ENCODE measurements around the gene TMEM14B.
A peak's percentile ranks its signal among the peaks of the same experiment; 100 is the strongest.
"Not testable (repeated sequence)": the region's sequence is repeated elsewhere in the genome, so short reads cannot be mapped to it uniquely, and the experiment has no call there.

The TMEM14B gene

DNA sequence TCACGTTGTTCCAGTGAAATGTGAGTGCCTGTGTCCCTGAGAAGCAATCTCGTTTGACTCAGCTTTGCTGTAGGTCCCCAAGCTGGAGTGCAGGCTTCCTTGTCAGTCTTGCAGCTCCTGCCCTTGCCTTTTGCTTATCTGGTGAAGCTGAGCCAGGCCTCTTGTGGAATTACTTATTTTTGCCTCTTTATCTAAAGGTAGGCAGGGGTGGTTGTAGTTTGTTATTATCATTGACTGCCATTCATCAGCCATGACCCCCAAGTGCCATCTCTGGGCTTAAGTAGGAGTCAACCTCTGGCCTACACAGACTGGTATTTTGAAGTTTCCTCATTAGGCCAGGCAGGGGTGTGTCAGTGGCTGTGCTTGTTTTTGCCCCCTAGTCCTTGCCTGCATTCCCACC is 2.1 kb downstream of the TMEM14B start:
- no peak for DNase-seq

GRCh38 chr6:10750568-10750967 is 3.0 kb downstream of the TMEM14B start:
- DNase-seq: not testable (repeated sequence)

DNA sequence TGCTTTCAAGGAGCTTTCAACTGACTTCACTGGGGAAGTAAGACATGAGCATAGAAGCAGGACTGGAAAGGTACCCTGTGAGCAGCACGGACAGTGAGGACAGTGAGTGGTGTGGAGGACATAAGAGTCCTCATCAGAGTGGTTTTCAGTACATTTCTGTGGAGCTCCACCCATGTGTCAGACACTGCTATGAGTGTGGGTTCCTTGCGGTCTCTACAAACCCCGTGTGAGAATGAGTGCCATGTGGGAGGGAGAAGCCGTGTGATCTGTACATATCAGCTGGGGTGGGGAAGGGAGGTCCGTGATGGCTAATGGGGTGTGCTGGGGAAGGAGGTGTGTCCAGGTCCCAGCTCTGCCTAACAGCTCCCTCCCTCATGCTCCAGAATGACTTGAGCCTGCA is 4.2 kb downstream of the TMEM14B start:
- DNase-seq: not testable (repeated sequence)

GRCh38 chr6:10756085-10756484 is 8.5 kb downstream of the TMEM14B start:
- DNase-seq: no peak

GRCh38 chr6:10759312-10759839 is 11.8 kb downstream of the TMEM14B start:
- peak; percentile 65 for DNase-seq

DNA sequence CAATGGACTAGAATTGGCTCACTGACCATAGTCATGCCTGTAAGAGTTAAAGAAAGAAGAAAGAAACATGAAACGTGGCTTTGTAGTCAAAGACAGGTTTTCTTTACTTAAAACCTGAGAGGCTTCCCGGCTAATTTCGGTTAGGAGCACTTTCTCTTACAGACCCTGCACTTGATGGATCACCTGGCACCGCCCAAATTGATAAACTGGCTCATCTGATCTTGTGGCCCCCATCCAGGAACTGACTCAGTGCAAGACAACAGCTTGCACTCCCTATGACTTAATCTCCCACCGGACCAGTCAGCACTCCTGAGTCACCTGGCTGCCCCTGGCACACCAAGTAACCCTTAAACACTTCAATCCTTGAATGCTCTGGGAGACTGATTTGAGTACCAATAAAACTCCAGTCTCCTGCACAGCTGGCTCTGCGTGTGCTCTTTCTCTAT is 12.3 kb downstream of the TMEM14B start:
- no peak for DNase-seq

DNA sequence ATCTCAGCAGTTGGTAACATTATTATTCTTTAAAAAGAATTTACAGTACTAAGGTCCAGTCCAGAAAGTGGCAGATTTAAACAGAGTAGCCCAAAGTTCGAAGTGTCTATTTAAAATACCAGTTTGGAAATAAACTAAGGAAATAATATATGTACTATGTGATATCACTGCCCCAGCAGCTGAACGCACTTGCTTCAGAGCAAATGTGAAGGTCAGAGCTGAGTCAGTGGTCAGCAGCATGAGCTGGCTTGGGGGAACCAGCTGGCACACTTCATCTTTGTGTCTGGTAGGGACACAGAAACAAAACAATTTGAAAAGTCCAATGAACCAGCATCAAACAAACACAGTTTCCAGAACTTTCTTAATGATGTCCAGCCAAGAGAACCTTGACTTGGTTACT is 15.4 kb downstream of the TMEM14B start:
- DNase-seq: no peak

- DNase-seq: no peak
Observed at GRCh38 chr6:10769419-10769818, 21.8 kb downstream of the TMEM14B start.

DNA sequence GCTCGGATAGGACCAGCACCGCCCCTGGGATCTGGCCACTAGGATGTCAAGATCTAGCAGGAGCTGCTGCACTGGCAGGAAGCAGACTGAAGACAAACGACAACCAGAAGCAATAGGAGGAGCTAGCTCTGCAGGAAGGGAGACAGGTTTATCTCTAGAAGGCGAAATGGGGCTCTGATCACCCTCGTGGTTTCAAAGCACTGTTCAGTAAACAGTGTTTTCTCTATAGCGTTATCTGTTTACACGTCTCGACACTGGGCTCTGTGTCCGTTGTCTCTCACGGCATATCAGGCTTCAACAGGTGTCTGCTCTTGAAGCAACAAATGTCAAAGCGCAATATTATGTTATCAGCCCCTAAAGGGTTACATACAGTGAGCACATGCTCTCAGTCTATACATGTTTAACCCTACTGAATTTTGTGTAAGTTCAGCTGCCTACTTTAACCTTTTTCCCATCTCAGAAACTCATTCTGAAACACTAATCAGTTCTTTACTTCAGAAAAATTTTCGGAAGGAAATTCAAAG is 23.8 kb downstream of the TMEM14B start:
- no peak for DNase-seq

GRCh38 chr6:10778230-10778629 is 30.6 kb downstream of the TMEM14B start:
- no peak for DNase-seq

DNA sequence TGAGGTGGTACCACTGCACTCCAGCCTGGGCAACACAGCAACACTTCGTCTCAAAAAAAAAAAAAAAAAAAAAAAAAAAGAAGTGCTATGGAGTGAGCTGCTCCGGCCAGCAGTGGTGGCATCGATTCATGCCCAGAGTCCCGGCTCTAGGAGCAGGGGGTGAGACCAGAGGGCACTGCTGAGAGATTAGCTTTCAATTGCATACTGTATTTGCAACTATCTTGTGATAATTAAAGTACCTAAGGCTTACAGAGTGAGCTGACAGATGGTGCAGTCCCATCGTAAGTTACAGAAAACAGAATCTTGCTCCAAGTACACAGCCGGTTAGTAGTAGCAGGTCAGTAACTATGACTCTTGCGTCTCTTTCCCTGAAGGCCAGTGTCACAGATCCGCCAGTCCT is 31.5 kb downstream of the TMEM14B start:
- DNase-seq: no peak

DNA sequence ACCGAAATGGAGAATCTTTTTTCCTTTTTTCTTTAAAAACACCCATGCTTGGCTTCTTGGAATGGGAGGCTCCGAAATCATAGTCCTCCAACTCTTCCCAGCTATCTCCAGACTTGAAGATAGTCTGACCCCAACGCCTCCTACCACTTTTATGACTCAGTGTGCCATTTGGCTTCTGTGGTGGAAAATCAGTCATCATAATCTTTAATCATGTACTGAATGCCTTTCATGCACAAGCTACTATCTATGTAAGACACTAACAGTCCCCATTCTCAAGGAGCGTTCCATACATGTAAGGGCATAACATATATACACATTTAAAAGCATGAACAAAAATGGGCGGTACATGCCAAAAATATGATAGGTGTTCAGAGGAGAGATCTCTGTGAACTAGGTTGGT is 44.1 kb downstream of the TMEM14B start:
- DNase-seq: no peak

DNA sequence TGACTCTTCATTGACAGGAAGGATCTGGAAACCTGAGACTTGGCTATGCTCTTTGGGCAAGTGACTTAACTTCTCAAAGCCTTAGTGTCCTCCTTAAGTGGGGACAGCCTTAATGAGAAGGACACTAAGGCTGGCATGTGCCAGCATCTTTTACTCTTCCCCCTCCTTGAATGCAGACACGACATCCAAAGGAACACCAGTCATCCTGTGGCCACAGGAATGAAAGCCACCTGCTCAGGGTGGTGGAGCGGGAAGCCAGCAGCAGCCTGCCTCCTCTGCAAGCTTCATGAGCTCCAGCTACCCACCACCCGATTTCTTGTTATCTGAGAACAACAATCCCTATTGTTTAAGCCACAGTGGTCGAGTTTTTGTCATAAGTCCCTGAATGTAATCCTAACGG is 44.5 kb downstream of the TMEM14B start:
- DNase-seq: no peak

DNA sequence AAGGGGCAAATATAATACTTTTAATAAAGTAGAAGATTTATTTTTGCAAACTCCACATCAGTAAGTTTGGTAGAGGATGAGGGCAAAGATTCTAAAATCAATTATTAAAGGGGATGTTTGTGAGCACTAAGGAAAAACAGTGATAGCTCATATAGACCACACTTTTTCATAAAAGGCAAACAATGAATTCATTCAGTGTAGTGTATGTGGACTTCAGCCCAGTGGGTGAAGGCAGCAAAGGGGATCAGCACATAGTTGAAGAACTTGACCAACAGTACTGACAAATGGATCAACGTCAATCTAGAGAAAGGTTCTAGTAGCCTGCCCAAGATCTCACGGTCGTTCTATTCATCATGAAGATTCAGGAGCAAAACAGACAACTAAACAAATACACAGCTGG is 45.4 kb downstream of the TMEM14B start:
- DNase-seq: no peak

DNA sequence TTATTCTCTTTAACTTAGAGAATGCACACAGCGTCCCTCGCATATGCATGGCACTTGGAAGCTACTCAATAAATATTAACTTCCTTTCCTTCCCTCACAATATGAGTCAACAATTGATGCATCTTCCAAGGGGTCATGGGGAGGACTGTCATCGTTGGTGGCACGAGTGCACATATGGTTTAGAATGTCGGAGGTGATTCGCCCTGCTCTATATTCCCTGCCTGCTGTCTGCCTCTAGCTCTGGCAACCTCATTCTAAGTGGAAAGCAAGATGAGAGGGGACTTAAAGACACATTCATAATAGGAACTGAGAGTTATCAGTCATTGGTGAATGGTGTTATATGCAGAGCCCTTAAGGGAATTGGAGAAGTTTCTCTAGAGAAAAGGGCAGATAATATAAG is 46.1 kb downstream of the TMEM14B start:
- no peak for DNase-seq

DNA sequence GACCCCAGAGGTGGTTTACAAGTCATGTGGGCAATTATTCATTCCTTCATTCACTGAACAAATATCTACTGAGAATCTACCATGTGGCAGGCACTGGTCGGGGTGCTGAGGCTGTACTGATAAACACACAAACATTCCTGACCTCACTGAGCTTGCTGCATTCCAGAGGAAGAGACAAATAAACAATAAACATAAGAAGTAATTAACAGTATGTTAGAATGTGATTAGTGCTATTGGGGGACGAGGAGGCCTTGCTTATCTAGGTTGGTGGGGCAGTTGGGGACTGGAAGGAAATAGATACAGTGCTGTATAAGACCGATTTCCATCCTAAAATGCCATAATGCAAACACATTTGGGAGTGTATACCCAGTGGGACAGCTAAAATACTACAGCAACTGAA is 46.6 kb downstream of the TMEM14B start:
- DNase-seq: no peak

DNA sequence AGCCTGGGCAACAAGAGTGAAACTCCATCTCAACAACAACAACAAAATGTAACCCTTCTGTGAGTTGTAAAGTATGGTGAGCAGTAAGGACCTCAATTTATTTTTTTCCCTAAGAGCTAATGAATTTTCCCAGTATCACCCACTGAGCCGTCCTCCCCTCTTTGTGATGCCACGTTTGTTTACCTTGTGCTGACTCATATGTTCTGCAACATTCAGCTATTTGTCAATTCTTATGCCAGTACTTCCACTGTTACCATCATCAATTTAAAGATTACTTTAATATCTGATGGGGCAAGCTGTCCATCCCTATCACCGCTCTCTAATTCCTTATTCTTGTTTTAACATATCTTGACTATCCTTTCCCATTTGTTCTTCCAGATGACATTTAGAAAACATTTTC is 53.2 kb downstream of the TMEM14B start:
- DNase-seq: no peak

GRCh38 chr6:10801224-10801848 is 53.7 kb downstream of the TMEM14B start:
- DNase-seq: peak; percentile 78

Measured in RPMI8226 (cell line).